ENCODE data around the gene TCEANC2. TPM values are rescaled to one million over a fixed set of nuclear protein-coding genes. Genes with fewer than 3 reads are reported as not detected.

The TCEANC2 gene
- total and polyA plus RNA-seq, 2 donors (not counting 1 experiment from before 2014, with no cell fraction given): 3.0 to 4.0 TPM

GRCh38 chr1:54124906-54125305 lies 71.5 kb downstream of the TCEANC2 start:
- no peaks in the 10 kb centered on the region for H3K27me3 ChIP-seq (ENCODE audit: control insufficient read depth, insufficient read depth, low read length)
- H3K27ac ChIP-seq (ENCODE audit: insufficient read depth, low read length): no peak overlapping the region
- TF ChIP-seq EZH2 (IDR thresholded peaks at IDR 0.05; ENCODE audit: low read length, missing control alignments): no peak
- TF ChIP-seq CTCF (conservative IDR thresholded peaks at IDR 0.05 in 1 of 2, IDR thresholded peaks at IDR 0.05 in 1 of 2; ENCODE audit: low read depth in 1 of 2, low read length in 2 of 2): no peak
- H3K4me1 ChIP-seq (ENCODE audit: control insufficient read depth, extremely low read depth, insufficient read depth, low read length): peaks cover 2% of the 10 kb centered on the region
- no peaks in the 10 kb centered on the region for H3K9me3 ChIP-seq (ENCODE audit: control insufficient read depth, insufficient read depth, low read depth, low read length)
- no peak overlapping the region for H3K4me3 ChIP-seq (replicated peaks in 1 of 4; ENCODE audit: control extremely low read depth in 1 of 4, insufficient read depth in 1 of 4, low read depth in 3 of 4, low read length in 4 of 4)
- no peak overlapping the region for H2AFZ ChIP-seq (ENCODE audit: low read length)
- no peak overlapping the region for H3K9ac ChIP-seq (ENCODE audit: insufficient read depth, low read length)
- no peak for DNase-seq (ENCODE audit: low read depth in 2 of 2)
- H3K36me3 ChIP-seq (ENCODE audit: control insufficient read depth, insufficient read depth, low read length): no peaks in the 10 kb centered on the region
- H3K79me2 ChIP-seq (ENCODE audit: control insufficient read depth, insufficient read depth, low read length): no peaks in the 10 kb centered on the region
- H4K20me1 ChIP-seq (ENCODE audit: control insufficient read depth, extremely low read depth, insufficient read depth, low read length): no peaks in the 10 kb centered on the region
- no peak overlapping the region for H3K4me2 ChIP-seq (ENCODE audit: extremely low read depth, insufficient read depth, low read length)

GRCh38 chr1:54125386-54126070 lies 72.1 kb downstream of the TCEANC2 start:
- Histone ChIP-seq H3K4me2 (ENCODE audit: extremely low read depth, insufficient read depth, low read length) (no peak overlapping the region), H3K9ac (ENCODE audit: insufficient read depth, low read length) (no peak overlapping the region), H3K27me3 (ENCODE audit: control insufficient read depth, insufficient read depth, low read length) (no peaks in the 10 kb centered on the region), H4K20me1 (ENCODE audit: control insufficient read depth, extremely low read depth, insufficient read depth, low read length) (no peaks in the 10 kb centered on the region), H3K4me3 (replicated peaks in 1 of 4; ENCODE audit: control extremely low read depth in 1 of 4, insufficient read depth in 1 of 4, low read depth in 3 of 4, low read length in 4 of 4) (no peak overlapping the region), H3K27ac (ENCODE audit: insufficient read depth, low read length) (no peak overlapping the region), H3K36me3 (ENCODE audit: control insufficient read depth, insufficient read depth, low read length) (no peaks in the 10 kb centered on the region), H2AFZ (ENCODE audit: low read length) (no peak overlapping the region), H3K4me1 (ENCODE audit: control insufficient read depth, extremely low read depth, insufficient read depth, low read length) (peaks cover 2% of the 10 kb centered on the region), H3K79me2 (ENCODE audit: control insufficient read depth, insufficient read depth, low read length) (no peaks in the 10 kb centered on the region), H3K9me3 (ENCODE audit: control insufficient read depth, insufficient read depth, low read depth, low read length) (no peaks in the 10 kb centered on the region)
- peak in 1 of 2 donors; percentile 17 for DNase-seq (ENCODE audit: low read depth in 2 of 2)
- TF ChIP-seq CTCF (conservative IDR thresholded peaks at IDR 0.05 in 1 of 2, IDR thresholded peaks at IDR 0.05 in 1 of 2; ENCODE audit: low read depth in 1 of 2, low read length in 2 of 2) (peak; percentile 12 to 31), EZH2 (IDR thresholded peaks at IDR 0.05; ENCODE audit: low read length, missing control alignments) (no peak)

GRCh38 chr1:54126271-54126815 lies 72.9 kb downstream of the TCEANC2 start:
- no peak overlapping the region for H3K27ac ChIP-seq (ENCODE audit: insufficient read depth, low read length)
- H3K9me3 ChIP-seq (ENCODE audit: control insufficient read depth, insufficient read depth, low read depth, low read length): no peaks in the 10 kb centered on the region
- no peak overlapping the region for H3K4me2 ChIP-seq (ENCODE audit: extremely low read depth, insufficient read depth, low read length)
- no peak overlapping the region for H3K9ac ChIP-seq (ENCODE audit: insufficient read depth, low read length)
- no peaks in the 10 kb centered on the region for H3K79me2 ChIP-seq (ENCODE audit: control insufficient read depth, insufficient read depth, low read length)
- peaks cover under 1% of the 10 kb centered on the region for H3K27me3 ChIP-seq (ENCODE audit: control insufficient read depth, insufficient read depth, low read length)
- peak in 1 of 2 donors; percentile 65 for DNase-seq (ENCODE audit: low read depth in 2 of 2)
- no peak for TF ChIP-seq CTCF (conservative IDR thresholded peaks at IDR 0.05 in 1 of 2, IDR thresholded peaks at IDR 0.05 in 1 of 2; ENCODE audit: low read depth in 1 of 2, low read length in 2 of 2)
- TF ChIP-seq EZH2 (IDR thresholded peaks at IDR 0.05; ENCODE audit: low read length, missing control alignments): no peak
- H4K20me1 ChIP-seq (ENCODE audit: control insufficient read depth, extremely low read depth, insufficient read depth, low read length): no peaks in the 10 kb centered on the region
- no peak overlapping the region for H2AFZ ChIP-seq (ENCODE audit: low read length)
- H3K4me1 ChIP-seq (ENCODE audit: control insufficient read depth, extremely low read depth, insufficient read depth, low read length): peaks cover under 1% of the 10 kb centered on the region
- no peaks in the 10 kb centered on the region for H3K36me3 ChIP-seq (ENCODE audit: control insufficient read depth, insufficient read depth, low read length)
- no peak overlapping the region for H3K4me3 ChIP-seq (replicated peaks in 1 of 4; ENCODE audit: control extremely low read depth in 1 of 4, insufficient read depth in 1 of 4, low read depth in 3 of 4, low read length in 4 of 4)

Measured in fibroblast of lung (primary cell).